Measurements from ENCODE around the gene UBR4.
"Not testable (repeated sequence)": the region's sequence is repeated elsewhere in the genome, so short reads cannot be mapped to it uniquely, and the experiment has no call there.

The UBR4 gene

GRCh38 chr1:19209990-19210771 lies at the start of gene UBR4:
TSS of gene UBR4 (minus strand) at chr1:19210266. CDS start at chr1:19210248, 18 bp downstream.
- peak; percentile 90 for DNase-seq

- DNase-seq: no peak
Observed at GRCh38 chr1:19258353-19258752, 48.3 kb upstream of the UBR4 start.

- no peak for DNase-seq
Observed at GRCh38 chr1:19257178-19257914, 47.3 kb upstream of the UBR4 start.

GRCh38 chr1:19256301-19256700 lies 46.2 kb upstream of the UBR4 start:
- DNase-seq: not testable (repeated sequence)

GRCh38 chr1:19255288-19255687 lies 45.2 kb upstream of the UBR4 start:
- no peak for DNase-seq

- DNase-seq: no peak
Observed at GRCh38 chr1:19254416-19254815, 44.4 kb upstream of the UBR4 start.

GRCh38 chr1:19251305-19252196 lies 41.5 kb upstream of the UBR4 start, which contains the start of the genes EMC1 and MRTO4:
TSS of gene EMC1 (minus strand) at chr1:19251524. CDS start at chr1:19251509, 15 bp downstream.
TSS of gene MRTO4 (plus strand) at chr1:19251805. CDS start at chr1:19251836, 31 bp downstream.
- peak; percentile 45 for DNase-seq

- DNase-seq: no peak
Observed at GRCh38 chr1:19250629-19251304, 40.7 kb upstream of the UBR4 start.

GRCh38 chr1:19240673-19241538 lies 30.8 kb upstream of the UBR4 start:
- DNase-seq: no peak

GRCh38 chr1:19239876-19240275 lies 29.8 kb upstream of the UBR4 start:
- DNase-seq: no peak

- no peak for DNase-seq
Observed at GRCh38 chr1:19234224-19234623, 24.2 kb upstream of the UBR4 start.

- DNase-seq: no peak
Observed at GRCh38 chr1:19232524-19232846, 22.4 kb upstream of the UBR4 start.

GRCh38 chr1:19231736-19232523 lies 21.9 kb upstream of the UBR4 start:
- DNase-seq: not testable (repeated sequence)

GRCh38 chr1:19229828-19230325 lies 19.8 kb upstream of the UBR4 start:
- no peak for DNase-seq

- DNase-seq: no peak
Observed at GRCh38 chr1:19229229-19229628, 19.2 kb upstream of the UBR4 start.

- DNase-seq: no peak
Observed at GRCh38 chr1:19222979-19223824, 13.1 kb upstream of the UBR4 start.

GRCh38 chr1:19222573-19222972 lies 12.5 kb upstream of the UBR4 start:
- DNase-seq: no peak

- DNase-seq: no peak
Observed at GRCh38 chr1:19220991-19221390, 10.9 kb upstream of the UBR4 start.

- no peak for DNase-seq
Observed at GRCh38 chr1:19220080-19220846, 10.2 kb upstream of the UBR4 start.

Measured in NCI-H774 (cell line).